MV-4-11 (cell line): ENCODE data around the gene ATP2A3.
"Not testable (repeated sequence)": the region's sequence is repeated elsewhere in the genome, so short reads cannot be mapped to it uniquely, and the experiment has no call there.

Experiments
- DNase-seq: peaks from one replicate; lab custom pipeline; 2025; lab: John Stamatoyannopoulos, UW

Gene ATP2A3

DNA sequence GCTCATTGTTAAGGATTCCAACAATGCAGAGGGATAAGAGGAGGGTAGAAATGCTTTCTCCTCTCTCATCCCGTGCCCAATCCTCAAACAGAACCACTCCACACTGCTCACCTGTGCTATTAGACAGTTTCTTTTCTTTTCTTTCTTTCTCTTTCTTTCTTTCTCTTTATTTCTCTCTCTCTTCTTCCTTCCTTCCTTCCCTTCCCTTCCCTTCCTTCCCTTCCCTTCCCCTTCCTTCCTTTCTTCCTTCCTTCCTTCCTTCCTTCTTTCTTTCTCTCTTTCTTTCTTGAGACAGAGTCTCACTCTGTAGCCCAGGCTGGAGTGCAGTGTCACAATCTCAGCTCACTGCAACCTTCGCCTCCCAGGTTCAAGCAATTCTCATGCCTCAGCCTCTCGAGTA, 27.5 kb upstream of the ATP2A3 start:
- DNase-seq, result not testable (repeated sequence)

DNA sequence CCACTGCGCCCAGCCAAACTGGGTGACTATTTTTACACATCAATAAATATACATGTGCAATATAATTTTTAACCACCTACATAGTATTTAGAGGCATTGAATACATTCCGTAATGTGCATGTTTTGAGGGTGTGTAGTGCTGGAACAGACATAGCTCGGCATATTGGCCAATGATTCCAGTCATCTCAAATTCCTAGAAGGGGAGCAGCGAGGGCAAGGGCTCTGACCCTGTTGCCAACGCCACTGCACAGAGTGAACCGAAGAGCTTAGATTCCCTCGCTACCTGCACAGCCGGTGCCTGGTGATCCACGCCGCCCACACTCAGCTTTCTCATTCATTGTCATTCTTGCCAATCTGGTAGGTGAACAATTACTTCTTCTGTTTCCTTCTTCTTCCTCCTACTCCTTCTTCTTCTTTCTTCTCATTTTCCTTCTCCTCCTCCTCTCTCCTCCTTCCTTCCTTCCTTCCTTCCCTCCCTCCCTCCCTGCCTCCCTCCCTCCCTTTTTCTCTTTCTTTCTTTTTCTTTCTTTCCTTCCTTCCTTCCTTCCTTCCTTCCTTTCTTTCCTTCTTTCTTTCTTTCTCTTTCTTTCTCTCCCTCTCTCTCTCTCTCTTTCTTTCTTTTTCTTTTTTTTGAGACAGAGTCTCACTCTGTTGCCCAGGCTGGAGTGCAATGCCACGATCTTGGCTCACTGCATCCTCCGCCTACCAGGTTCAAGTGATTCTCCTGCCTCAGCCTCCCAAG, 26.3 kb upstream of the ATP2A3 start:
- DNase-seq, result no peak

DNA sequence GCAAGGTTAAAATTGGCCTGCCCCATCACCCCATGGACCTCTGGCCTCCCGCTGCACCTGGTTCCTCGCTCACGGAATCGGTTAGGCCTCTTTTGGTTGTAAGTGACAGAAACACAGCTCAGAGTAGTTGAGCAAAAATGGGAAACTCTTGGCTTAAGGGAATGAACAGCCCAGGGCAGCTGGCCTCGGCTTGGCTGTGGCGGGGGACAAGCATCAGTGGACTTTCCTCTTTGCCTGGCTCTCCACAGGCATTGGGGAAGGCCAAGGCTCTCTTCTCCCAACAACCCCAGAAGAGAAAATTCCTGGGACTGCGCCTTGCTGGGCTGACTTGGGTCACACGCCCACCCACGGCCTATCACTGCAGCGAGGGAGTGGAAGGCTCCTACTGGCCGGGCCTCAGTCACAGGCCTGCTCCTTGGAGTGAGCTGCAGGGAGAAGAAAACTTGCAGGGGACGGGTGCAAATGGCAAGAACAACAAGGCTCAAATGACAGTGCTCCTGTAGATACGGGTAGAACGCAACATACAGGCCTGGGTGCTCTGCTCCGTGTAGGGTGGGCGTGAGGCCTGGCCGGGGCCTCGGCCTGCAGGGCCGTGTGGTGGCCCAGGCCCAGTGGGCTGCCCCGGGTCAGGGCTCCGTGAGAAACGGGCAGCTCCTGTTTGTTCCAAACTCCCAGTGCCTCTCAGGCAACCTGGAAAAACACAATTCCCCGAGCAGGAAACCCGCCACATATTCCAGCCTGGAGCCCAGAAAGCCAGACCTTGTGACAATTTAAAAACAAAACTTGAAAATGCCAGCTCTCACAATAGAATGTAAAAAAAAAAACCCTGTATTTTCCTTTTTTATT, 25.0 kb upstream of the ATP2A3 start:
- no peak for DNase-seq

DNA sequence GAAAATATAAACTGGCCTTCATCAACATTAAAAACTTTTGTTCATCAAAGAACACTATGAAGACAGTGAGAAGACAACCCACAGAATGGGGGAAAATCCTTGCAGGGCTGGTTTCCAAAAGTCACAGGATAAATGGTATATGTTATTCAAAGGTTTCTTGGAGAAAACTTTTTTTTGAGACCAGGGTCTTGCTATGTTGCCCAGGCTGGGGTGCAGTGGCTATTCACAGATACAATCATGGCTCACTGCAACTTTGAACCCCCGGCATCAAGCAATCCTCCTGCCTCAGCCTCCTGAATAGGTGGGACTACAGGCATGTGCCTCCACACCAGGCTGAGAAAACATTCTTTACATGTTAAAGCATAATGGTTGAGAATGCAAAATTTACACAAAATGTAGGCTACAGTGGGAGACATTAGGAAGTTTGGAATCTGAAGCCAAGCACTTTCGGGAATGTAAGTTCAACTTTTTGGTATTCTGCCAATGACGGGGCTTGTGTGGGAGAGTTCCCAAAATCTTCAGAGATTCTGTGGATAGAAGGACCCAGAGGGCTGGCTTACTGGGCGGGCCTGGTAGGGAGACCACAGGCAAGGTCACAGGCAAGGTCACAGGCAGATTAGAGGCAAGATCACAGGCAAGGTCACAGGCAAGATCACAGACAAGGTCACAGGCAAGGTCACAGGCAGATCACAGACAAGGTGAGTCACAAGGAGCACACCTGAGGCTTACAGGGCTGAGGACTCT, 24.2 kb upstream of the ATP2A3 start:
- no peak for DNase-seq

DNA sequence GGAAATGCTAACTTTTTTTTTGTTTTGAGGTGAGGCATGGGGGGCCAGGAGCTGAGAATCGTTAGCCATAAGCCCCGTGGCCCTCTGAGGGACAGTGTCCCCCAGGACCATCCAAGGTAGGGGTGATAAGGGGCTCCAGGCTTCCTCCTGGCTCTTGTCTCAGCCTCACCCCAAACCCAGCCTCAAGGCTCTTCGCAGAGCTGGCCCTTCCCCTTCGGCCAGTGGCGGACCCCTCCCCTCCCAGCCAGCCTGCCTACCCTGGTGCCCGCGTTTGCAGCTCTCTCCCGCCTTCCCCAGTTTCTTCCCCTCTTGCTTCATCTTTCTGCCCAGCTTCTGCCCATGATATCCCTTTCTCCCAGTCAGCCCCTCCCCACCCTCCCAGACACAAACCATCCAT, 22.7 kb upstream of the ATP2A3 start:
- no peak for DNase-seq

DNA sequence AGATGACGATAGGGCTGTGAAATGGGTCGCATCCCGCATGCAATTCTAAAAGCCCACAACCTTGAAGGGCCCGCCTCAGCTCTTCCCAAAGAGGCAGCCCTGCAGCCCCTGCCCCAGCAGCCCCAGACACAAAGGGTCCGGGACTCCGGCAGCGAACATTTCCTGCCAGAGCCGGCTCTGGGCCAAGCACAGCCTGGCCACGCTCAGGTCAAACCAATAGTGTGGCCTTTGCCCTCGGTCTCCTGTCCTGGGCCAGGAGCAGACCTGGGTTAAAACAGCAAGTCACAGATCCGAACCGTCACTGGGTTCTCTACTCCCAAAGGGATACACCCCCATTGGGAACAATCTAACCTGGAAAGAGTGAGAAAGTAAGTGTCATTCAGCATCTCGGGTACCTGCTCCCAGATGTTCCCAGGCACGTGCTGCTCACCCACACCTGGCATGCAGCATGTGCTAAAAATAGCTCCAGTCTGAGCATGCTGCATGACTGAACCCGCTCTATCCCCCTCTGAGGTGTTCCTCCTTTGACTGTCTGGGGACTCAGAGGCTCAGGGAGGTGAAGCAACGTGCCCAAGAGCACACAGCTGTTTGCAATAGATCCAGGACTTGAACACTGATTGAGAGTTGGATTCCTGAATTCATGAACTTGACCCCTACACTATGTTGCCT, 22.2 kb upstream of the ATP2A3 start:
- DNase-seq, result no peak

DNA sequence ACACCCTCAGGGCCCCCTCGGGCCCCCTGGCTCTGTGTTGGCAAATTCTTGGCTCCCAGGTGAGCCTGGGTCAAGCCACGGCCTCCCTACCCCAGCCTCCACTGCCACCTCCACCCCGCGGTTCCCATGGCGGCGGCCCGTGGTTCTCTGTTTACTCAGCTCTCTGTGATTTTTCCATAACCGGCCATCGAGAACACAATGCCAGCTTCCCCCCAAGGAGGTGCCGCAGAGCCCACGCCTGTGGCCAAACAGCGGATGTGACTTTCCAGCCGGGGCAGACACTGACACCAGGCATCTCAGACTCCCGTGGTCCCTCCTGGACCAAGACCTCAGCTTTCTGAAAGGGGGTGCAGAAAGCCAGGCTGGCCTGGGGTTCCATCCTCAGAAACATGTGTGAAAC, 21.6 kb upstream of the ATP2A3 start:
- no peak for DNase-seq

DNA sequence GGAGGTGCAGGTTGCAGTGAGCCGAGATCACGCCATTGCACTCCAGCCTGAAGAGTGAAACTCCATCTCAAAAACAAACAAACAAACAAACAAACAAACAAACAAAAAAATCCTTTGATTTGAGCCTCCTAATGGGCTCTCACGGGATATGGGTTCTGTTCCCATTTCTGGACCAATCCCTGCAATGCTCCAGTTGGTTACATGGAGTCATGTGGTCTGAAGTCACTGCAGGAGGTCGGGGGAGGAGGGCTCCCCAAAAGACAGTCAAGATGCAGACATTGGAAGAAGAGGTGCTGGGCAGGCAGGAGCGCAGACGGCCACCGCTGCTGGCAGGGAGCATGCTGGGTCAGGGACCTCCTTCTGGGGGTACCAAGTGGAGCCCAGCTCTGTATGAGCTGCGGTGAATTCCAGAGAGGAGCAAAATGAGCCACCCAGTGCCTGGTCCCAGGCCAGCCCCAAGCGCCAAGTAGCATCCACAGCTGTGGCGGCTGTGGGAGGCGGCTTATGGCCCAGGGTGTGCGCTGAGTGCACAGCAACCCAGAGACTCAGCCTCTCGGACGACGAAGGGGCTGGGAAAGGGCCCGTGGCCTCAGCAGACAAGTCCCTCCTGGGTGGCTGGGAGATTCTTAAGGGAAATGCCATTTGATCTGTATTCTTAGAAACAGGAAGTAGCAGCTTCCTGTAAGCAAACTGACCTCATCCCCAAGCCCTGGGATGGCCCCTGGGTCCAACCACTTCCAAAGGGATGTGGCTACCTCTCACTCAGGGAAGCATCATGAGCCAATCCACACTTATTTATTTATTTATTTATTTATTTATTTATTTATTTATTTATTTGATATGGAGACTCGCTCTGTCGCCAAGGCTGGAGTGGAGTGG, 19.6 kb upstream of the ATP2A3 start:
- peak; percentile 94 for DNase-seq

DNA sequence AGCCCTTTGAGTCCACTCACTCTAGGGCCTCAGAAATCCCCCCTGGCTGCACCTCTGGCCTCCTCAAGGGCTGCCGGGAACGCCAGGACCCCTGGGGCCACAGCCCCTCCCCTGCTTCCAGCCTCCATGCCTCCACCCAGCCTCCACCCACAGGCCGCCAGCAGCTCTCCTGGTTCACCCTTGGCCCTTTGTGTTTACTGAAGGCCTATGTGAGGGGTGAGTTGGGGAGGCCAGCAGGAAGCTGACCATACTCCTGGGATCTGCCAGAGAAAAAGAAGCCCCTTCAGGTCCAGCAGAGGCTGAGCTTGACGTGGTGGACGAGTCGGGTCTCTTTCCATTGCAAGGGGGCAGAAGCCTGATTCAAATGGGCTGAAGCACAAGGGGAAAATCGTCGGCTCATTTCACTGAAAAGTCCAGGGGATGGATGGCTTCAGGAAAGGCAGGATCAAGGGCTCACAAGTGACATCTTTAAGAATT, 18.3 kb upstream of the ATP2A3 start:
- DNase-seq, result no peak

DNA sequence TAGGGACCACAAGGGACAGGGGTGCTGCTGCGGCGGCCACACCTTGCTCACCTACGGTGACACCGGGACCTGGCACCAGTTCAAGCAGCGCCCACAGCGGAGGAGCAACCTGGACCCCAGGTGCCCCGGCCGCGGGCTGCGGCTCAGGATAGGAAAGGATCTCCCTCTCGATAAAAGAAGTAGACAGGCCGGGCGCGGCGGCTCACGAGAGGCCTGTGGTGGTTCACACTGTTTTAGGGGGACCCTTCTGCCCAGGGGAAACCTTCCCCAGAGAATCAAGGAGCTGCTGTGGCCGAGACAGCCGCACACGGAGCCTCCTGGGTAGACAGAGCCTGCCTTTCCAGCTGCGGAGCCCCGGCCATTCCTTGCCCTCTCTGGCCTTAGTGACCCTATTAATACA, 17.9 kb upstream of the ATP2A3 start:
- no peak for DNase-seq

DNA sequence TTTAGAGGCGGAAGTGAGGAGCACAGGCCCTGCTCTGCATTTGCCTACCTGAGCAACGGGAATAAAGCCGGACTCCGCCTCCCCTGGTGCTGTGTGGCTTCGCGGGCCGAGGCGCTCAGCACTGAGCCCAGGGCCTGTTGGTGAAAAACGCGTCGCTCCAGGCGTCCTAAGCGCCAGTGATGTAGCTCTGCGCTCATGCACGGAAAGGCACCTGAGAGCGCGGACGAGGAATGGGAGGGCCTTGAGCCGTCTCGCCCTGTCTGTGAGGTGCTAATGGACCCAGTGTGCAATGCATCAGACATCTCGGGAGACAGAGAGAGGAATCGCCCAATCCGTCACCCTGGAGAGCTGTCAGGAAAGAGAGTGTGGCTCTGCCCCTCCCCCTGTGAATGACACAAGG, 17.2 kb upstream of the ATP2A3 start:
- DNase-seq, result no peak

DNA sequence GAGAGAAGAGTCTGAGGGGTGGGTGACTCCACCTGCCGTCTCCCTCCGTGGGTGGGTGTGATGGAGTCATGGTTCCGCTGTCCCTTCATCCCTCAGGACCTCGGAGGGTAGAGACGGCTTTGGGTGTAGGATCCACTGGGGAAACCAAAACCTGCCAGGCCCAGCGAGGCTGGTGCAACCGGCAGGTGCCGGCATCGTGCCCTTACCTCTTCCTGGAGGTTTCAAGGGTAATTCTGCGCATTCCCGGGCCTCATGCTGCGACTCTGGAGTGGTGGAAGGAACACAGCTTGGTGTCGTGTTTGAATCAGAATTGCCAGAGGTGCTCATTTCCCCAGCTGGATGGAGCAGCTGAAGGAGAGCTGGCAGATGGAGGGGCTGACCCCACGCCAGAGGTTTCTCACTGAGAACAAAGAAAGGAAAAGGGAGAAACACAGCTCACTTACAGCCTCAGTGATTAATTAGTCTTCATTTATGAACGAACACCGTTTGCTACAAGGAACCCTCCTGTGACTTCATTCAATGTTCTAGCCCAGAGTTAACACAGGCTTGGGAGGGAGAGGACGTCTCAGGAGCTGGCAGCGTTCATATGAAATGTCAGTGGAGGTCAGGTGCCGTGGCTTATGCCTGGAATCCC, 16.3 kb upstream of the ATP2A3 start:
- DNase-seq, result no peak

DNA sequence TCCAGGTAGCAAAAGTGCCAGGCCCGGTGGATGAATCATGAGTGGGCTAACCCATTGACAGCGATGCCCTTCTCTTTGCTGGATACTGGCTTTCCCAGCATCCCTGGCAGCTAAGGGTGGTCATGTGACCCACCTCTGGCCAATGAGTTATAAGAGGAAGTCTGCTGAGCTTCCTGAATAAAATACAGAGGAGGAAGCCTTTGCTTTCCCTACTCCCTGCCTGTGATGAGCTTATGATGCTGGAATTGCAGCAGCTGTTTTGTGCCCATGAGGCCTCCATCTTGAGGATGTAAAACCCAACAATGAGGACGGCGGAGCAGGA, 15.0 kb upstream of the ATP2A3 start:
- peak; percentile 31 for DNase-seq

DNA sequence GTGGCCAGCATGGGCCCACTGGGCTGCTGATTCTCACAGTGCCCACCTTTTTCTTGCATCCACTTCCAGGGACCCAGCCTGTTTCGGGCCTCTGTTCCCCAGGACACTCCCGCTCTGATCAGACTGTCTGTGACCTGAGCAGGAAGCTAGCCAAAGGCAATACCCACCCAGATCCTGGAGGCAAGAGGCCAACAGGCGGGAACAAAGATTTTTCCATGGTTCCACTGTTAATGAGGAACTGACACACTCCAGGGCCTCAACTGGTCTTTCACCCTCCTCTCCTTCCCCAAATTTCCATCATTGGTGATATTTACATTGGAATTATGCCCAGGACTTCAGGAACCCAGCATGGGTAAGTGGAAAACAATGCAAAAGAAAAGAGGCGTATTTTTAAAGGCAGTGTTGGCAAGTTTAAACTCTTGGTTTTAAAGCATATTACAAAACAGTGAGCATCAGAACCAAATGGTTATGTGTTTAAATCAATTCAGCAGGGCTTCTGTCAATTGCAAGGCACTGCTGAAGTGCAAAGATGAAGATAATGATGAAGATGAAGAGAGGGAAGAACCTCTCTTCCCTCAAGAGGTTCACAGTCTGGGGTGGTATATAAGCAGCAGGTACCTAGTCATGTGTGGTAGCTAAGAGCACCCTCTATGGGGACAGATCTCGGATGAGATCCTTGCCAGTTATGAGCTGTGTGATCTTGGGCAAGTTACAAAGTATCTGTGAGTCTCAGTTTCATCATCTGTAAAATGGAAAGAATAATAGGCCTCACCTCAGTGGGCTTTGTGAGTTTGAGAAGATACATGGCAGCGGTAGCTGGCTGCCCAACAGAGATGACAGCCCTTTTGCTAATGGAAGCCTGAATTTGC, 14.4 kb upstream of the ATP2A3 start:
- no peak for DNase-seq

DNA sequence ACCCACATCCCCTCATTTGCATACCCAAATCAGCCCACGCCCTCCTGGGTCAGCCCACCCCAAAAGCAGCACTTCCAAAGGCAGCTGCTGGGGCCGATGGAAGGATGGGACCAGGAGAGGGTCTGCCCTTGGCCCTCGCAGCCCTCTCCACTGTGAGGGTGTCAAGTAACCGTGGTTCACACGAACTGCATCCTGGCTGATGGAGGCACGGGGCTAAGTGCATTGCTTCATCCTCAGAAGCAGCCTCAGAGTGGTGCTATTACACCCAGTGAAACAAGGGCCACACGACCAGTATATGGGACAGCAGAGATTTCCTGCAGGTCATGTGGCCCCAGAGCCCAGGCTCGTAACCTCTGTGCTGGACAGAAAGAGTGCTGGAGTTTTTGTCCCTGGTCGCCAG, 13.2 kb upstream of the ATP2A3 start:
- DNase-seq, result no peak

DNA sequence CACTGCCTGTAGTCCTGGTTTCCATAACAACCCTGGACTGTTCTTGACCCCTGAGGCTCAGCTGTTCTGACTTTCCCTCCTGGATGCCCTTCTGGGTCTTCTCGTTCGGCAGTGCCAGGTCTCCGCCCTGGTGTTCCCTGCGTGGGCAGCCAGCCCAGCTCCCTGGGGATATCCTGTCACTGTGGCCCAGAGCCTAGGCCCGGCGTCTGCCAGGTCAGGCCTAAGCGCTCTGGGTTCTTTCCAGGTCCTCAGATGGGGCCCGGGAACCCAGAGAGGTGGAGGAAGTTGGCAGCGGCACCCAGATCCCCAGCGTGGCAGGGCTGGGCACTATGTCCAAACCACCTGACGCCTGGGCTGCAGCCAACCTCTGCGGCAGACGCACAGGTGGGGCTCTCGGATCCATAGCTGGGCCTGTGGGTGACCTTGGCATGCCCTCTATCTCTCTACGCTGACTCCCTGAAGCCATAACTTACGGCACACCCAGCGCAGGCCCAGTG, 12.5 kb upstream of the ATP2A3 start:
- no peak for DNase-seq

DNA sequence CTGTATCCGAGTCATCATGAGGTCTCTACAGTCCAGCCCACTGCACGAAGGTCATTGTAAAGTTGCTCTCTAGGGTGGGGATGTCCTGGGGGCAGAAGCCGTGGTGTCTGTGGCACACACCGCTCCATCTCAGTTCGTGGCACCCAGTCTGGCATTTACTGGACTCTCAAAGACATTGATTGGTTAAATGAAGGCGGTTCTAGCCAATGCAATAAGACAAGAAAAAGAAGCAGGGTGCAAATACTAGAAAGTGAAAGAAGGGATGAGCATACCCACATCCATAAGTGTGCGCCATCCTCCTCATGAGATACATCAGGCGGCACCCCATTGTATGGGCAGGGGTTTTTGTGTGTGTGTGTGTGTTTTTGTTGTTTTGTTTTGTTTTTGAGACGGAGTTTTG, 10.7 kb upstream of the ATP2A3 start:
- no peak for DNase-seq

DNA sequence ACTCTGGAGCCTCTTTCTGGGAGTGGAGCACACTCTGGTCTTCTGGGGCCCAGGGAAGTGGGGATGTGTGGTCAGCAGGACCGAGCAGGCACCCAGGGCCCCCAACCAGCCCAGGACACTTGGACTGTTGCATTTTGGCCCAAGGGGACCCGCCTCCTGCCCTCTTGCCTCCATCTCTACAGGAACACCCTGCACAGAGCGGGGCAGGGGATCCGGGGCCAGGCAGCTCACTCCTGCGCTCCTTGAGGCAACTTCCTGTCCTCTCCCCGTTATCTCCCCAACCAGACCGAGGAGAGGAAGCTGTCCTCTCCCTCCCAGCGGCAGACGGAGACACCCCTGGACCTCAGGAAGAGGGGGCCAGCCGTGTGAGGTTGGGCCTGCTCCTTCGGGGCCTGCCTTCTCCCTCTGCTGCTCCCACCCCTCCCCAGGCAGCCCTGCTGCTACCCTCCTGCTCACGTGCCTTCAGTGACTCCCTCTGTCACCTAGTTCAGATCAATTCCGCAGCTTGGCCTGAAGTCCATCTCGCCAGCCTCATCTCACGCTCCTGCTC, 10.0 kb upstream of the ATP2A3 start:
- no peak for DNase-seq

DNA sequence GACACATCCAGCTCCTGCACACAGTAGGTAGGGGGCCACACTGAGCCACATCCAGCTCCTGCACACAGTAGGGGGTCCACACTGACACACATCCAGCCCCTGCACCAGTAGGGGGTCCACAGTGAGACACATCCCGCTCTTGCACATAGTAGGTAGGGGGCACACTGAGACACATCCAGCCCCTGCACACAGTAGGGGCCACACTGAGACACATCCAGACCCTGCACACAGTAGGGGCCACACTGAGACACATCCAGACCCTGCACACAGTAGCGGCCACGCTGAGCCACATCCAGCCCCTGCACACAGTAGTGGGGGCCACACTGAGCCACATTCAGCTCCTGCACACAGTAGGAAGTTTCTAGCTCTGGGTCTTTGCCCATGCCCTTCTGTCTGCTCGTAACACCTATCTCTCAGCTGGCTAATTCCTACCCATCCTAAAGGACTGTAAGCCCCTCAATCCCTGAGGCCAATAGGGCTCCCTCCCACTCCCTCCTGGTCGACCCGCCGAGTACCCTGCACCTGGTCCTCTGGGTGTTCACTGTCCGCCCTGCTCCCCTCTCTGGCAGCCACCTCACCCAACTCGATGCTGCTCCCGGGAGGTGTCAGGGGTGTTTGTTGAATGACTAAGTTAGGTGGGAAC, 9.4 kb upstream of the ATP2A3 start:
- DNase-seq, result no peak
